BE2C (cell line): ENCODE measurements around the gene AP2A2.

Source experiments
- DNase-seq: peaks from one replicate; pipeline ENCODE4 v3.0.0-alpha.2; 2020
- H3K27me3 ChIP-seq: fragments of 250-450 bp; sonication (Bioruptor Pico); 2 replicates; pipeline ENCODE4 v1.5.1; 2020; ENCODE audit warnings: mild to moderate bottlenecking
- H3K36me3 ChIP-seq: fragments of 250-450 bp; sonication (Bioruptor Pico); 2 replicates; pipeline ENCODE4 v1.5.1; 2020; ENCODE audit warnings: mild to moderate bottlenecking
- H3K4me1 ChIP-seq: fragments of 250-450 bp; sonication (Bioruptor Pico); 2 replicates; pipeline ENCODE4 v1.5.1; 2020
- H3K4me3 ChIP-seq: 2 replicates; pipeline ENCODE4 v1.5.1; 2011; ENCODE audit warnings: low read depth, low read length
- H3K9me3 ChIP-seq: fragments of 250-450 bp; sonication (Bioruptor Pico); 2 replicates; pipeline ENCODE4 v1.5.1; 2020
- TF ChIP-seq, protein P1 (sequence below): IDR thresholded peaks from 2 replicates; pipeline ENCODE4 v1.5.1; 2012; ENCODE audit warnings: mild to moderate bottlenecking, low read depth, low read length

AP2A2 gene

DNA sequence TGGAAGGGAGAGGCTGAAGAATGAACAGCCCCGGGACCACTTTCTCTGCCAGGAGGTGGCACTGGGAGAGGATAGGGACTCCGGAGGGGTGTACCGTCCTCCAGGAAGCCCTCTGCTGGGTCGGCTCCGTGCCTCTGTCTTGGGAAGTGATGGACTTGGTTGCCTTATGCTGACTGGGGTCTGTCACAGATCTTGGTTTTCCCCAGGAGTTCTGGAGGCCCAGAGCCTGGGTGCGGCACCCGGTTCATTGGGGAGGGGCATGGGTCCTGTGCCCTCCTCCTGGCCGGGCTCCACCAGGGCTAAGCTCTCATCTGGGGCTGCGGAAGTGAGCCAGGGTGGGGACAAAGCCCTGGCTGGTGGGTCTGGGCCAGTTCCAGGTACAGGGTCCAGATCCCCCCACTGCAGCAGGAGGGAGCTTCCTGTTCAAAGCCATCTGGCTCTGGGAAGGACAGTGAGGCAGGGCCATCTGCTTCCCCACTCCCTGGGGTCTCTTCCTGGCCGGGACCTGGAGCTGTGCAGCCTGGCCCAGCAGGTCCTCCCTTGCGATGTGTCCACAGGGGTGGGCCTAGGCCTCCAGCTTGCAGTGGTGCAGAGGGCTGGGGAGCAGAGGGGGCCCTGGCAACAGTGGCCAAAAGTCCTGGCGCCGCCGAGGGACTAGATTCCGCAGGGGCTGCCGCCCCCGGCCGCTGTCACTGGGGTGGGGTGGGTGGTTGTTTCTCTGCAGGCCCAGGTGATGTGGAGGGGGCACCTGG lies 1.1 kb upstream of the AP2A2 start:
- H3K9me3 ChIP-seq: no peaks in the 10 kb centered on the region
- DNase-seq: peak; percentile 70
- H3K27me3 ChIP-seq: no peaks in the 10 kb centered on the region
- H3K36me3 ChIP-seq: no peaks in the 10 kb centered on the region
- no peaks in the 10 kb centered on the region for H3K4me1 ChIP-seq
- no peak overlapping the region for H3K4me3 ChIP-seq
- TF ChIP-seq, protein P1, sequence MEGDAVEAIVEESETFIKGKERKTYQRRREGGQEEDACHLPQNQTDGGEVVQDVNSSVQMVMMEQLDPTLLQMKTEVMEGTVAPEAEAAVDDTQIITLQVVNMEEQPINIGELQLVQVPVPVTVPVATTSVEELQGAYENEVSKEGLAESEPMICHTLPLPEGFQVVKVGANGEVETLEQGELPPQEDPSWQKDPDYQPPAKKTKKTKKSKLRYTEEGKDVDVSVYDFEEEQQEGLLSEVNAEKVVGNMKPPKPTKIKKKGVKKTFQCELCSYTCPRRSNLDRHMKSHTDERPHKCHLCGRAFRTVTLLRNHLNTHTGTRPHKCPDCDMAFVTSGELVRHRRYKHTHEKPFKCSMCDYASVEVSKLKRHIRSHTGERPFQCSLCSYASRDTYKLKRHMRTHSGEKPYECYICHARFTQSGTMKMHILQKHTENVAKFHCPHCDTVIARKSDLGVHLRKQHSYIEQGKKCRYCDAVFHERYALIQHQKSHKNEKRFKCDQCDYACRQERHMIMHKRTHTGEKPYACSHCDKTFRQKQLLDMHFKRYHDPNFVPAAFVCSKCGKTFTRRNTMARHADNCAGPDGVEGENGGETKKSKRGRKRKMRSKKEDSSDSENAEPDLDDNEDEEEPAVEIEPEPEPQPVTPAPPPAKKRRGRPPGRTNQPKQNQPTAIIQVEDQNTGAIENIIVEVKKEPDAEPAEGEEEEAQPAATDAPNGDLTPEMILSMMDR: no peak

DNA sequence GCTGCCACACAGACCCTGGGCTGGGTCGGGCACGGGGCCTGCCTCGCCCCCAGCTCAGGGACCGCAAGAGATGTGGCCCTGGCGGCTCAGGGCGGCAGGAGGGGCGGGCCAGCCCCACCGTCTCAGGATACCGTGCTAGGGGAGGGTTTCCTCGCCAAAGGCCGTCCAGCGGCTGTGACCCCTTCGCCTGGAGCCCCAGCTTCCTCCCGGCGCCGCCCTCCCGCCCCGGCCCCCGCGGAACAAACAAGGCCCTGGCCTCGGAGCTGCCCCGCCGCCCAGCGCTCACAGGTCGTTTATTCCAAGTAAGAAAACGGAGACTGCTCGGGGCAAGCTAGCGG lies 543 bp upstream of the AP2A2 start:
- TF ChIP-seq, protein P1: no peak
- no peaks in the 10 kb centered on the region for H3K9me3 ChIP-seq
- H3K4me1 ChIP-seq: no peaks in the 10 kb centered on the region
- no peak for DNase-seq
- no peaks in the 10 kb centered on the region for H3K27me3 ChIP-seq
- no peak overlapping the region for H3K4me3 ChIP-seq
- H3K36me3 ChIP-seq: no peaks in the 10 kb centered on the region

DNA sequence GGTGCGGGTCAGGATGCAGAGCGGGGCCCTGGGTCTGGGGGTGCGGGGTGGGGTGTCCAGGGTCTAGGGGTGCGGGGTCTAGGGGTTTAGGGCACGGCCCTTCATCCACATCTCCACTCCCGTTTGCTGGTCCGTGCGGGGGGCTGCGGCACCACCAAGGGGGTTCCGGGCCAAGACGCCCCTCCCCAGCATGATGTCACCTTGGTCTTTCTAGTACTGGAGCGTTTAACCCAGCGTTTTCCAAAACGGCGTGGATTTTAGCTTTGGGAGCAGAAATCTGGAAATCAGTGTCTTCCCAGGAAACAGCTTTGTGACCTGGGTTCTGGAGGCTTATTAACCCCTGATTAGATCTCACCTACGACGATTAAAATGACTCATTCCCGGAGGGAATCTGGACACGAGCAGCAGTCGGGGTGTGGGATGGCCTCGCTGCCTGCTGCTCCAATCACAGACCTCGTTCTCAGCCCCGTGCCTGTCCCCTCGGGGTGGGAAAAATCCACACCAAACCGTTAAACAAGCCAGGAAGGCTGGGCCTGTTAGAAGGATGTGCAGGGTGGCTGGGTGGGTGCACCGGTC lies 759 bp downstream of the AP2A2 start:
- Histone ChIP-seq H3K9me3 (no peaks in the 10 kb centered on the region), H3K4me1 (no peaks in the 10 kb centered on the region), H3K36me3 (no peaks in the 10 kb centered on the region), H3K4me3 (peak overlapping the region; percentile 69), H3K27me3 (no peaks in the 10 kb centered on the region)
- peak; percentile 77 for DNase-seq
- TF ChIP-seq, protein P1: no peak

DNA sequence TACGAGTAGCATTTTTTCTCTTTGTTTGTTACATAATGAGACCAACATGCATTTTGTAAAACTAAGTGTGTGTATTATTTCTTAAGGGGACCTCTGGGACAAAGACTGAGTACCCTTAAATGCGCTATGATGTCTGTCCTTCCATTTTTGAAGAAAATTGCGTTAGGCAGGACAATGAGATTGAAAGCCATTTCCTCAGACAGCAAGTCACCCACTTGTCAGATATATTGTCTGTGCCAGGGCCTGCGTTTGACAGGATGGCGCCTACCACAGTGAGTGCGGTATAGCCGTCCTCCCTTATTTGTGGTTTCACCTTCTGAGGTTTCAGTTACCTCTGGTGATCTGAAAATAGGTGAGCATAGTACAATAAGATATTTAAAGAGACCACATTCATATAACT lies 2.2 kb downstream of the AP2A2 start:
- Histone ChIP-seq H3K27me3 (no peaks in the 10 kb centered on the region), H3K4me1 (no peaks in the 10 kb centered on the region), H3K4me3 (no peak overlapping the region), H3K36me3 (no peaks in the 10 kb centered on the region), H3K9me3 (no peaks in the 10 kb centered on the region)
- no peak for DNase-seq
- TF ChIP-seq, protein P1: no peak

DNA sequence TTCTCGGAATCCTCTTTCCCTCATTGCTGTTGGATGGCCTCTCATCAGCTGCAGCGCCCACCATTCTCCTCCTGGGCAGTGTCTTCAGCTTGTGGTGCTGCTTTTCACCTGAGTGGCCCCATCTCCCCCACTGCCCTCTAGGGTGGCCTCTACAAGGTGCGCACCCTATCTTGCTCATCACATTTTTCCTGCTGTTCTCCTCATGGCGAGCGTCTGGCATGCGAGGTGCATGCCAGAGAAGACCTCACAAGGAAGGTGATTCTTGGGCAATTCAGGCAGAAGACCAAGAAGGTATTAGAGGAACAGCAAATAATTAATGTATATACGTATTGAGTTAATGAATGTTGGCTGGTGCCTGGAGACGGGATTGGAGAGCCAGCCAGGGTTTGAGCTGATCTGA lies 3.1 kb downstream of the AP2A2 start:
- no peaks in the 10 kb centered on the region for H3K27me3 ChIP-seq
- no peaks in the 10 kb centered on the region for H3K9me3 ChIP-seq
- no peaks in the 10 kb centered on the region for H3K36me3 ChIP-seq
- no peaks in the 10 kb centered on the region for H3K4me1 ChIP-seq
- no peak for DNase-seq
- TF ChIP-seq, protein P1: no peak
- no peak overlapping the region for H3K4me3 ChIP-seq

DNA sequence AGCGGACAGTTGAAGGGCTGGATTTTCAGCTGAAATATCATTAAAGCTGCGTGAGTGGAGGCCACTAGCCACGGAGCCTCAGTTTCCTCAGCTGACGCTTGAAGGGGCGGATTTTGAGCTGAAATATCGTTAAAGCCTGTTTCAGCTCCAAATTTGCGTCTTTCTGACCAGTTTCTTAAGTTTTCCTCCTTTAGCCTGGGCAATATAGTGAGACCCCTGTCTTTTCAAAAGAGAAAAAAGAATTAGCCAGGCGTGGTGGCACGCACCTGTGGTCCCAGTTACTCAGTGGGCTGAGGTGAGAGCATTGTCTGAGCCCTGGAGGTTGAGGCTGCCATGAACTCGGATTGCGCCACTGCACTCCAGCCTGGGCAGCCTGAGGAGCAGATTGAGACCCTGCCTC lies 3.7 kb downstream of the AP2A2 start:
- H3K9me3 ChIP-seq: no peaks in the 10 kb centered on the region
- DNase-seq: no peak
- H3K27me3 ChIP-seq: no peaks in the 10 kb centered on the region
- H3K4me1 ChIP-seq: no peaks in the 10 kb centered on the region
- H3K36me3 ChIP-seq: no peaks in the 10 kb centered on the region
- TF ChIP-seq, protein P1: no peak
- H3K4me3 ChIP-seq: no peak overlapping the region
